GM10248 (cell line): ENCODE data around the gene TRIM71.

Experiments
- CTCF ChIA-PET: fragments of 300-600 bp; sonication (Branson Sonifier 250); formaldehyde crosslinking; extraction: SDS; loops from one replicate; lab custom pipeline; 2021; ENCODE audit warnings: antibody characterized with exemption; lab: Yijun Ruan, JAX
- POLR2A ChIA-PET: fragments of 350-650 bp; sonication (Branson Sonifier 250); formaldehyde crosslinking; extraction: SDS; loops from one replicate; lab custom pipeline; 2020; ENCODE audit warnings: antibody characterized with exemption; lab: Yijun Ruan, JAX
- DNase-seq: peaks from one replicate; pipeline ENCODE4 v3.0.0; 2012; ENCODE audit errors: extremely low spot score
- TF ChIP-seq, protein P1 (sequence below): IDR thresholded peaks from 2 replicates; pipeline ENCODE4 v1.5.1; 2012; ENCODE audit warnings: mild to moderate bottlenecking, low read depth; ENCODE audit errors: extremely low read depth, missing control alignments, control extremely low read depth

The TRIM71 gene

DNA sequence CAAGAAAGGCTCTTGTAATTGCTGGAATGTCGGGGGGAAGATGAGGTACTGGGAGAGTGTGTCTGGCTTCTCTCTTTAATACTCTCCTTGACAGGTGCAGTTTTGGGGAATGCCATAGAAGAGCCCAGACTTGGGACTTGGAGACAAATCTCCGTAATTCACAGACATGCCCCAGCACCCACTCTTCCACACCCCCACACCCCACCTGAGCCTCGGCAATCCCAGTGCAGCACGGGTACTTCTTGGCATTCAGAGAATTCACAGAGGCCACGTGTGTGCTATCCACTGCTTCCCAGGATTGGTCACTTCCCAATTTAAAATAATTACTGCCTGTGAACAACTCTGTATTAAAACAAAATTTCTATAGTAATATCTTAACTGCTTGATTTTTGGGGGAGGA is 43.9 kb downstream of the TRIM71 start:
- TF ChIP-seq, protein P1, sequence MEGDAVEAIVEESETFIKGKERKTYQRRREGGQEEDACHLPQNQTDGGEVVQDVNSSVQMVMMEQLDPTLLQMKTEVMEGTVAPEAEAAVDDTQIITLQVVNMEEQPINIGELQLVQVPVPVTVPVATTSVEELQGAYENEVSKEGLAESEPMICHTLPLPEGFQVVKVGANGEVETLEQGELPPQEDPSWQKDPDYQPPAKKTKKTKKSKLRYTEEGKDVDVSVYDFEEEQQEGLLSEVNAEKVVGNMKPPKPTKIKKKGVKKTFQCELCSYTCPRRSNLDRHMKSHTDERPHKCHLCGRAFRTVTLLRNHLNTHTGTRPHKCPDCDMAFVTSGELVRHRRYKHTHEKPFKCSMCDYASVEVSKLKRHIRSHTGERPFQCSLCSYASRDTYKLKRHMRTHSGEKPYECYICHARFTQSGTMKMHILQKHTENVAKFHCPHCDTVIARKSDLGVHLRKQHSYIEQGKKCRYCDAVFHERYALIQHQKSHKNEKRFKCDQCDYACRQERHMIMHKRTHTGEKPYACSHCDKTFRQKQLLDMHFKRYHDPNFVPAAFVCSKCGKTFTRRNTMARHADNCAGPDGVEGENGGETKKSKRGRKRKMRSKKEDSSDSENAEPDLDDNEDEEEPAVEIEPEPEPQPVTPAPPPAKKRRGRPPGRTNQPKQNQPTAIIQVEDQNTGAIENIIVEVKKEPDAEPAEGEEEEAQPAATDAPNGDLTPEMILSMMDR, result no peak
- ChIA-PET CTCF (no interaction called here), POLR2A (no interaction called here)
- no peak for DNase-seq

DNA sequence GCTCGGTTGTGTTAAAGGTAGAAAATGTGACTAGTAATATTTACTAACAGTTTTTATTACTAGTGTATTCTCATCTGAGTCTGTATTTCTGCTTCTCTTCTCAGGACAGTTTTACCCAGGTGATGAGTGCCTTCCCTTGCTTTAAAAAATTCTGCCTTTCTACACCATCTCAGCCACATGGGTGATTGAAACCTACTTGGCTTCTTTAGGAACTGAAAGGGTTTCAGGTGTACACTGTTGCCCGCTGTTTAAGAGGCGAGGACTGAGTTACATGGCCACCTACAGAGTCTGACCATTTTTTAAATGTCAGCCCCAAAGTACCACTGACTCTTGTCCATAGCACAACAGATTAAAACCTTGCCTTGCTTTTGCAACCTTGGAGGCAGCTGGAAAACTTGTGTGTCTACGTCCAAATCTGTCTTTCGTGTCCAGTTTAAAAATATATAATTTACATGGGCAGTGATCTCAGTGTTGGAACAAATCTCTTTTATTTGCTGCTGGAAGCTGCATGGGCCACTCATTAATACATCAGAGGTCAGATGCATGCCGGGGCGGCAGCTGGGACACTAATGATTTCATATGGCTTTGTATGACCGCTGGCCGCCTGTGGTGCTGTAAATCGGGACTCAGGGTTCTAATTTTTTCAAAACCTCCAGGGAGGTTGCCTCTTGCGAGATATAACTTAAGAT is 44.6 kb downstream of the TRIM71 start:
- ChIA-PET POLR2A (no interaction called here), CTCF (no interaction called here)
- DNase-seq, result no peak
- TF ChIP-seq, protein P1, result no peak

DNA sequence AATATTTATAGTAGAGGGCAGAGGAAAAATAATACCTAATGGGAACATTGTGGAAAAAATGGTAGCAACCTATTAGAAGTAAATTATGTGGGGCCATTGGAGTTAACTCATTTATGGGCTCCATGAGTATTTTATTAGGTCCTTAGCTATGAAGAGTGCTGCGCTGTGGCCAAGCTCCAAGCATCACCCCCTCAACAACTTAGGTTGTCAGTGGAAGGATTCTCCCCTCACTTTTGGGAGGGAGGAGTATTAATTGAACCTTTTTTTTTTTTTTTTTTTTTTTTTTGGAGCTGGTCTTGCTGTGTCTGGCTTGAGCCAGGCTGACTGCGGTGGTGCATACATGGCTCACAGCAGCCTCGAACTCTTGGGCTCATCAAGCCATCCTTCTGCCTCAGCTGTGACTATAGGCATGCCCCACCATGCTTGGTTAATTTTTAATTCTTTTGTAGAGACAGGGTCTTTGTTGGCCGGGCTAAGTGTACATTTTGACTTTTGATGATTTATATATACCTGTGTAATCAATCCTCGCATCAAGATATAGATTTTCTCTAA is 45.2 kb downstream of the TRIM71 start:
- ChIA-PET POLR2A (no interaction called here), CTCF (no interaction called here)
- TF ChIP-seq, protein P1, result no peak
- DNase-seq, result no peak

DNA sequence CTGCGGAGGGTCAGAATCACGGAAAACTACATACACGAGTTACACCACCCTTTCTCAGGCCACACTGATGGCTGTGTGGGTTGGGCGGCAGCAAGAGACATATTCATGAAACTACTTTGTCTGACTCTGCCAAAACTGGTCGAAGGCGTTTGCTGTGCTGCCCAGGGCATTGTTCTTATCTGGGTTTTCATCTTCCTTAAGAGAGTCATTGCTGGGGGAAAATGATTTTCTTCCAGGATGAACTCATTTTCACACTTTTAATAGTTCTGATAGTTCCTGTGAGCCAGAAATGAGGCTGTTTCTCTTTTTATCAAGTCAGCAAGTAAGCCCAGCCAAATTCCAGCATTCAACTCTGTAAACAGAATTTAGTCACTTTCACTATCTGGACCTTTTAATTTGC is 47.6 kb downstream of the TRIM71 start:
- TF ChIP-seq, protein P1, result no peak
- CTCF ChIA-PET, result no interaction called here
- DNase-seq, result no peak
- POLR2A ChIA-PET, result no interaction called here

DNA sequence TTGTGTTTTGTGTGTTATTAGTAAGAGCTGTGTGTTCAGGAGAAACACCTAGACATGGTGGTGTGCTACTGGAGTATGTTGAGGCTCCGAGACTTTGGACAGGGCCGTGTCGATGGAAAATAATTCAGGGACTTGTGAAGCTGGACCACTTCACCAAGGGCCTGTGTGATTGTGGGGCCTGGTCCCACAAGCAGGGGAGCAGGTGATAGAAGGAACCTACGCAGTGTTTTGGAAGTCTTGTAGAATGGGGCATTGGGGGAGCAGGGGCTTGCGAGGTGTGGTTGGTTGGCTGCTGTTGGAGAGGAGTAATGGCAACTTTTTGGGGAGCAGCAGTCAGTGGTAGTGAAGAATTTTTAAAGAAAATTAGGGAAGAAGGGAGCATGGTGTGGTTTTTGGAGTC is 48.7 kb downstream of the TRIM71 start:
- ChIA-PET CTCF (no interaction called here), POLR2A (no interaction called here)
- DNase-seq, result no peak
- TF ChIP-seq, protein P1, result no peak

DNA sequence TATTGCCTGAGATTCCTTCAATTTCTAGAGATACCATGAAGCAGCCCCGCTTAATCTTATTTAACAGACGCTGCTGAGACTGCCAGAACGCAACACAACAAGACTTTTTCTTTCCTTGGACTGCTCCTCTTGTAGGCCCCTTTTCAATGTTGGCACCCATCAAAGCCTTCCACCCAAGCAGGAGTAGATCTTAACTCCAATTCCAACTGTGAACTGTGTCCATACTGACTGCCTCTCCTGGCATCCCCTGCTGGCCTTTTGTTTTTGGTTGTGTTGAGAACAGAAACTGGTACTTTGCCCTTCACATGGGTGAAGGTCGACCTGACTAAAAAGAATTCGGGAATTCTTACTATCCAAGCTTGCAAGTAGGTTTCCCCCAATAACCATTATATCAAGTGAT is 50.2 kb downstream of the TRIM71 start:
- ChIA-PET POLR2A (no interaction called here), CTCF (no interaction called here)
- DNase-seq, result no peak
- TF ChIP-seq, protein P1, result no peak
